GM12892 (cell line): Measurements from ENCODE around the gene POLR1F.

Experiments
- POLR2A ChIP-seq: IDR thresholded peaks from 2 replicates; pipeline ENCODE4 v1.6.1; 2011; ENCODE audit warnings: low read depth, low read length, control low read depth
- TAF1 ChIP-seq: IDR thresholded peaks from 2 replicates; pipeline ENCODE4 v1.6.1; 2011; ENCODE audit warnings: low read depth, mild to moderate bottlenecking, control low read depth, low read length, borderline replicate concordance

DNA sequence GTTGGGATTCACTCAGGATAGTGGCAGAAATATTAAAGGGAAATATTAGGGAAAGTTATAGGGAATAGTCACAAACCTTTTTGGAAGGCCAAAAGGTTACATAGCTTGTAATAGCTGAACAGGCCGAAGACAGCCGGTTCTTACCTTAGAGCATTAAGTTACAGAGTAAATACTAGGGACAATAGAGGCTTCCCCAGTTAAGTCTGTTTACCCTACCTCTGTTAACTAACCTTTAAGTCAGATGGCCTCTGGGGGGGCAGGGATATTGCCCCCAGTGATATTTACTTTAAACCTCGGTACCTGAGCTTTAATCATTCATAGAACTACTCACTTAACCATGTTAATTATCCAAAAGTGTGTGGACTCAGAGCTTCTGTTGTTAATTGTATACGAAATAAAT, 7.4 kb downstream of the POLR1F start:
- TF ChIP-seq POLR2A (no peak), TAF1 (no peak)
